ENCODE data around the gene PCDHGB7. TPM values are rescaled to one million over a fixed set of nuclear protein-coding genes. Genes with fewer than 3 reads are reported as not detected.
"Not testable (repeated sequence)": the region's sequence is repeated elsewhere in the genome, so short reads cannot be mapped to it uniquely, and the experiment has no call there.

The PCDHGB7 gene
- polyA plus RNA-seq, 1 donor from 2014 or later: 5.1 TPM

GRCh38 chr5:141374627-141375026 is 42.9 kb upstream of the PCDHGB7 start:
- Histone ChIP-seq H3K27me3 (ENCODE audit: insufficient read depth, low read depth, low read length) (no peaks in the 10 kb centered on the region), H3K4me2 (ENCODE audit: low read length) (no peak overlapping the region), H2AFZ (ENCODE audit: low read depth, low read length) (no peak overlapping the region), H3K79me2 (replicated peaks; ENCODE audit: insufficient read depth, low read length) (no peaks in the 10 kb centered on the region), H3K4me3 (ENCODE audit: low read length) (no peak overlapping the region), H3K9me3 (ENCODE audit: low read length) (peaks cover 35% of the 10 kb centered on the region), H3F3A (ENCODE audit: insufficient read depth, low read length, poor library complexity, severe bottlenecking) (no peaks in the 10 kb centered on the region), H3K9ac (ENCODE audit: low read length) (no peak overlapping the region), H3K9me2 (ENCODE audit: insufficient read depth, low read length) (no peaks in the 10 kb centered on the region), H3K36me3 (ENCODE audit: insufficient read depth, low read length) (no peaks in the 10 kb centered on the region), H3K27ac (ENCODE audit: low read length) (no peak overlapping the region), H4K20me1 (ENCODE audit: insufficient read depth) (no peaks in the 10 kb centered on the region)
- TF ChIP-seq POLR2AphosphoS5 (IDR thresholded peaks at IDR 0.05): no peak
- TF ChIP-seq MXI1 (conservative IDR thresholded peaks at IDR 0.05; ENCODE audit: poor library complexity, severe bottlenecking): no peak
- no peak for TF ChIP-seq EP300 (conservative IDR thresholded peaks at IDR 0.05; ENCODE audit: poor library complexity, severe bottlenecking)
- no peak for TF ChIP-seq REST (IDR thresholded peaks at IDR 0.05; ENCODE audit: borderline replicate concordance)
- TF ChIP-seq SMC3 (conservative IDR thresholded peaks at IDR 0.05; ENCODE audit: poor library complexity): no peak
- no peak for TF ChIP-seq EZH2 (IDR thresholded peaks at IDR 0.05; ENCODE audit: borderline replicate concordance, insufficient read depth, low read length, poor library complexity, severe bottlenecking)
- TF ChIP-seq RAD21 (conservative IDR thresholded peaks at IDR 0.05): no peak
- TF ChIP-seq, protein P1, sequence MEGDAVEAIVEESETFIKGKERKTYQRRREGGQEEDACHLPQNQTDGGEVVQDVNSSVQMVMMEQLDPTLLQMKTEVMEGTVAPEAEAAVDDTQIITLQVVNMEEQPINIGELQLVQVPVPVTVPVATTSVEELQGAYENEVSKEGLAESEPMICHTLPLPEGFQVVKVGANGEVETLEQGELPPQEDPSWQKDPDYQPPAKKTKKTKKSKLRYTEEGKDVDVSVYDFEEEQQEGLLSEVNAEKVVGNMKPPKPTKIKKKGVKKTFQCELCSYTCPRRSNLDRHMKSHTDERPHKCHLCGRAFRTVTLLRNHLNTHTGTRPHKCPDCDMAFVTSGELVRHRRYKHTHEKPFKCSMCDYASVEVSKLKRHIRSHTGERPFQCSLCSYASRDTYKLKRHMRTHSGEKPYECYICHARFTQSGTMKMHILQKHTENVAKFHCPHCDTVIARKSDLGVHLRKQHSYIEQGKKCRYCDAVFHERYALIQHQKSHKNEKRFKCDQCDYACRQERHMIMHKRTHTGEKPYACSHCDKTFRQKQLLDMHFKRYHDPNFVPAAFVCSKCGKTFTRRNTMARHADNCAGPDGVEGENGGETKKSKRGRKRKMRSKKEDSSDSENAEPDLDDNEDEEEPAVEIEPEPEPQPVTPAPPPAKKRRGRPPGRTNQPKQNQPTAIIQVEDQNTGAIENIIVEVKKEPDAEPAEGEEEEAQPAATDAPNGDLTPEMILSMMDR (IDR thresholded peaks at IDR 0.05; ENCODE audit: poor library complexity, severe bottlenecking): no peak
- TF ChIP-seq TAF1 (IDR thresholded peaks at IDR 0.05; ENCODE audit: low read depth): no peak

- not testable (repeated sequence) for H3K36me3 ChIP-seq (ENCODE audit: insufficient read depth, low read length); H3K9ac ChIP-seq (ENCODE audit: low read length); H3K9me2 ChIP-seq (ENCODE audit: insufficient read depth, low read length); H4K20me1 ChIP-seq (ENCODE audit: insufficient read depth); H3K79me2 ChIP-seq (replicated peaks; ENCODE audit: insufficient read depth, low read length); H3K27me3 ChIP-seq (ENCODE audit: insufficient read depth, low read depth, low read length); H3F3A ChIP-seq (ENCODE audit: insufficient read depth, low read length, poor library complexity, severe bottlenecking); H3K4me3 ChIP-seq (ENCODE audit: low read length); H3K27ac ChIP-seq (ENCODE audit: low read length); H2AFZ ChIP-seq (ENCODE audit: low read depth, low read length); H3K4me2 ChIP-seq (ENCODE audit: low read length)
- H3K9me3 ChIP-seq (ENCODE audit: low read length): peaks cover 31% of the 10 kb centered on the region
These were observed 41.9 kb upstream of the PCDHGB7 start for GRCh38 chr5:141375444-141376155.

All from neural cell (in vitro differentiated cells).